ENCODE measurements around the gene SPATA18. TPM values are rescaled to one million over a fixed set of nuclear protein-coding genes. Genes with fewer than 3 reads are reported as not detected.

Gene SPATA18
- total and polyA plus RNA-seq, 4 donors, result 6.6 to 56.5 (median 22.5) TPM

DNA sequence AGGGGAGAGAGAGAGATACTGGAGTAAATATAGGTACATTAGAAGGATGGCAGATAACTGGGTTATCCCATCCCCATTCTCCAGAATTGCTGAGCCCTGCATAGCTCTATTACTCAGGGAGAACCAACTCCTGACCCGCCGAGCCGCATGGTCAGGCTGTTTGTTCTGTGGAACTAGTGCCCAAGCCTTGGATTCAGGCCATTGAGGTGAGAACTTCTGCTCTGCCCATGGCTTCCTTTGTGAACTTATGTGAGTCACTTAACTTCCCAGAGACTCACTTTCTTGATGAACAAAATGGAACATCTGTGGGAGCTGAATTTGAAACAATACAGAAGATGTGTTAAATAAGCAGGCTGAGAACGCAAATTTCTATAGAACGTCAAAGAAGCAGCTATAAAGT is 54.2 kb downstream of the SPATA18 start:
- Histone ChIP-seq H3K36me3 (ENCODE audit: control insufficient read depth in 4 of 4, insufficient read depth in 4 of 4, low read length in 4 of 4) (no peaks in the 10 kb centered on the region), H3K9ac (ENCODE audit: insufficient read depth in 1 of 2, low read length in 2 of 2) (no peak overlapping the region), H3K27me3 (ENCODE audit: control insufficient read depth in 3 of 3, insufficient read depth in 3 of 3, low read length in 2 of 3) (no peaks in the 10 kb centered on the region), H3K4me1 (ENCODE audit: control insufficient read depth in 5 of 5, insufficient read depth in 5 of 5, low read length in 5 of 5) (no peaks in the 10 kb centered on the region), H3K4me3 (no peak overlapping the region), H3K27ac (ENCODE audit: low read depth in 1 of 2, low read length in 1 of 2) (no peak overlapping the region), H3K9me3 (ENCODE audit: control insufficient read depth in 4 of 4, insufficient read depth in 3 of 4, low read length in 3 of 4) (no peaks in the 10 kb centered on the region)
- DNase-seq (no peak), ATAC-seq (ENCODE audit: insufficient read depth, low FRiP score) (no peak)
- 97% methylated on average over 5 of the region's 5 CpGs for WGBS, 2 donors
- TF ChIP-seq, protein P1, sequence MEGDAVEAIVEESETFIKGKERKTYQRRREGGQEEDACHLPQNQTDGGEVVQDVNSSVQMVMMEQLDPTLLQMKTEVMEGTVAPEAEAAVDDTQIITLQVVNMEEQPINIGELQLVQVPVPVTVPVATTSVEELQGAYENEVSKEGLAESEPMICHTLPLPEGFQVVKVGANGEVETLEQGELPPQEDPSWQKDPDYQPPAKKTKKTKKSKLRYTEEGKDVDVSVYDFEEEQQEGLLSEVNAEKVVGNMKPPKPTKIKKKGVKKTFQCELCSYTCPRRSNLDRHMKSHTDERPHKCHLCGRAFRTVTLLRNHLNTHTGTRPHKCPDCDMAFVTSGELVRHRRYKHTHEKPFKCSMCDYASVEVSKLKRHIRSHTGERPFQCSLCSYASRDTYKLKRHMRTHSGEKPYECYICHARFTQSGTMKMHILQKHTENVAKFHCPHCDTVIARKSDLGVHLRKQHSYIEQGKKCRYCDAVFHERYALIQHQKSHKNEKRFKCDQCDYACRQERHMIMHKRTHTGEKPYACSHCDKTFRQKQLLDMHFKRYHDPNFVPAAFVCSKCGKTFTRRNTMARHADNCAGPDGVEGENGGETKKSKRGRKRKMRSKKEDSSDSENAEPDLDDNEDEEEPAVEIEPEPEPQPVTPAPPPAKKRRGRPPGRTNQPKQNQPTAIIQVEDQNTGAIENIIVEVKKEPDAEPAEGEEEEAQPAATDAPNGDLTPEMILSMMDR (IDR thresholded peaks at IDR 0.05; ENCODE audit: control extremely low read depth, extremely low read depth), result no peak

DNA sequence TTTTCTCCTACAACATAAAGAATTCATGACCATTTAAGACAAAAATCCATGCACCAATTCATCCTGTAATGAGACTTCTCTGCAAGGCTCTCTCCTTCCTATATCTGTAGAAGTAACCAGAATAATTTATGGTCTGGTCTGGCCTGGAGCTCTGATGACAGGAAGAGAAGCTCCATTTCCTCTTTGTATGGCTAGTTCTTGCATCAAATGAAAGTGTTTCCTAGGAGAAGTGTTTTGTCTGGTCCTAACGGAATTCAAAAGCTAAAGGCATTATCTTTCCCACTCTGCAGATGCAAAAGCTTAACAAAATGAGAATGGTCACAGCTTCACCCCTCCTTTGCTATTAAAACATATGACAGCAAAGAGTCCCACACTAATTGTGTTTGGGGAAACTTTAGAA is 55.1 kb downstream of the SPATA18 start:
- TF ChIP-seq, protein P1 (IDR thresholded peaks at IDR 0.05; ENCODE audit: control extremely low read depth, extremely low read depth), result no peak
- no peaks in the 10 kb centered on the region for H3K36me3 ChIP-seq (ENCODE audit: control insufficient read depth in 4 of 4, insufficient read depth in 4 of 4, low read length in 4 of 4)
- H3K4me3 ChIP-seq, result no peak overlapping the region
- WGBS, 2 donors, result 26 to 45% methylated on average over 1 of the region's 1 CpG
- no peaks in the 10 kb centered on the region for H3K9me3 ChIP-seq (ENCODE audit: control insufficient read depth in 4 of 4, insufficient read depth in 3 of 4, low read length in 3 of 4)
- H3K27ac ChIP-seq (ENCODE audit: low read depth in 1 of 2, low read length in 1 of 2), result no peak overlapping the region
- H3K4me1 ChIP-seq (ENCODE audit: control insufficient read depth in 5 of 5, insufficient read depth in 5 of 5, low read length in 5 of 5), result no peaks in the 10 kb centered on the region
- no peak for DNase-seq
- no peak overlapping the region for H3K9ac ChIP-seq (ENCODE audit: insufficient read depth in 1 of 2, low read length in 2 of 2)
- ATAC-seq (ENCODE audit: insufficient read depth, low FRiP score), result no peak
- H3K27me3 ChIP-seq (ENCODE audit: control insufficient read depth in 3 of 3, insufficient read depth in 3 of 3, low read length in 2 of 3), result no peaks in the 10 kb centered on the region

DNA sequence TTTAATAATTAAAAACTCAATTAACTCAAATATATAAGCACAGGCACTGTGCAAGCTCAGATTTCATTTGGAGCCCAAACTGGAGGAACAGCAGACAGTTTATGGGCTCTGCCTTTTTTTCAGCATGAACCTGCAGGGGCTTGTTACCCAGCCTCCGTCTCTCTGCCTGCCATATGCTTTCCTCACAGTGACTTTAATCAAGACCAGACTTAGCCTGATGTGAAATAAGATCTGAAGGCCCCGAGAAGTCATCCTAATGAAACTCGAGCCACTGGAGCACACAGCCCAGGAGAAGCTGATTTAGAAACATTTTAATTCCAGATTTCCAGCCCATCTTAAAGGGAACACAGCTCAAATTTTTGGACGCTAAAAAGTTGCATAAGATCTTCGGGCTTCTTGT is 55.6 kb downstream of the SPATA18 start:
- 70 to 75% methylated on average over 5 of the region's 5 CpGs for WGBS, 2 donors
- H3K9ac ChIP-seq (ENCODE audit: insufficient read depth in 1 of 2, low read length in 2 of 2), result no peak overlapping the region
- no peak for ATAC-seq (ENCODE audit: insufficient read depth, low FRiP score)
- H3K9me3 ChIP-seq (ENCODE audit: control insufficient read depth in 4 of 4, insufficient read depth in 3 of 4, low read length in 3 of 4), result no peaks in the 10 kb centered on the region
- H3K4me3 ChIP-seq, result no peak overlapping the region
- no peaks in the 10 kb centered on the region for H3K4me1 ChIP-seq (ENCODE audit: control insufficient read depth in 5 of 5, insufficient read depth in 5 of 5, low read length in 5 of 5)
- DNase-seq, result no peak
- no peak overlapping the region for H3K27ac ChIP-seq (ENCODE audit: low read depth in 1 of 2, low read length in 1 of 2)
- TF ChIP-seq, protein P1 (IDR thresholded peaks at IDR 0.05; ENCODE audit: control extremely low read depth, extremely low read depth), result no peak
- H3K27me3 ChIP-seq (ENCODE audit: control insufficient read depth in 3 of 3, insufficient read depth in 3 of 3, low read length in 2 of 3), result no peaks in the 10 kb centered on the region
- no peaks in the 10 kb centered on the region for H3K36me3 ChIP-seq (ENCODE audit: control insufficient read depth in 4 of 4, insufficient read depth in 4 of 4, low read length in 4 of 4)

DNA sequence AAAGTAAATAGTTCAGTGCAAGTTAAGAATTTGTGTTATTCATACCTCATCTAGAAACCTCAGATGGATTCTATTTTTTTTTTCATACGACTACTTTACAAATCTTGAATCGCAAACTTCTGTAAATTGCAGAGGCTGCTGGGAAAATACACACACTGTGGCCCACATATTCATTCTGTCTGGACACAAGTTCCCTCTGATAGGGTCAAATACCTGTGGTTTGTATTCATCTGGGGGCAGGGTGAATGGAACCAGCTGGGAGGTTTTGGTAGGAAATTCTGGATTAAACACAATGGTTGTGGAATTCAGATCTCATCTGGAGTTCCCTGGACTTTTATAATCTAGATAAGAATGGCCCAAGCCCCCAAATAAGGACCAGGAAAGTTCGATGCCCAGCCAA is 56.2 kb downstream of the SPATA18 start:
- Histone ChIP-seq H3K9me3 (ENCODE audit: control insufficient read depth in 4 of 4, insufficient read depth in 3 of 4, low read length in 3 of 4) (no peaks in the 10 kb centered on the region), H3K27ac (ENCODE audit: low read depth in 1 of 2, low read length in 1 of 2) (no peak overlapping the region), H3K9ac (ENCODE audit: insufficient read depth in 1 of 2, low read length in 2 of 2) (no peak overlapping the region), H3K4me1 (ENCODE audit: control insufficient read depth in 5 of 5, insufficient read depth in 5 of 5, low read length in 5 of 5) (no peaks in the 10 kb centered on the region), H3K27me3 (ENCODE audit: control insufficient read depth in 3 of 3, insufficient read depth in 3 of 3, low read length in 2 of 3) (no peaks in the 10 kb centered on the region), H3K4me3 (no peak overlapping the region), H3K36me3 (ENCODE audit: control insufficient read depth in 4 of 4, insufficient read depth in 4 of 4, low read length in 4 of 4) (no peaks in the 10 kb centered on the region)
- no peak for DNase-seq
- ATAC-seq (ENCODE audit: insufficient read depth, low FRiP score), result no peak
- WGBS, 2 donors, result 90 to 91% methylated on average over 3 of the region's 3 CpGs
- TF ChIP-seq, protein P1 (IDR thresholded peaks at IDR 0.05; ENCODE audit: control extremely low read depth, extremely low read depth), result no peak
